GM12878 (cell line): ENCODE measurements around the gene KRT7. TPM values are rescaled to one million over a fixed set of nuclear protein-coding genes. Genes with fewer than 3 reads are reported as not detected.

Source experiments
- ATAC-seq: fragments of 200-7000 bp; cut with Tn5 transposase; 3 replicates; pipeline ENCODE4 v1.9.1; 2020; ENCODE audit warnings: mild to moderate bottlenecking, moderate library complexity
- BruUV-seq: library from RNA; stranded (reverse); fragments of 400-500 nt; replicated peaks from 2 replicates; lab custom pipeline; 2021; lab: Mats Ljungman, UMichigan
- CTCF ChIA-PET: fragments of 300-600 bp; sonication (Branson Sonifier 250); formaldehyde crosslinking; extraction: SDS; loops from one replicate; lab custom pipeline; 2021; ENCODE audit warnings: inconsistent platforms; lab: Yijun Ruan, JAX
- POLR2A ChIA-PET: fragments of 350-600 bp; formaldehyde crosslinking; extraction: SDS; loops from one replicate; lab custom pipeline; 2021; ENCODE audit warnings: inconsistent platforms; lab: Charles Lee
- RAD21 ChIA-PET: fragments of 300-600 bp; sonication (Branson Sonifier 250); formaldehyde crosslinking; loops from one replicate; lab custom pipeline; 2023; ENCODE audit warnings: antibody characterized with exemption; ENCODE audit not compliant: unreplicated experiment; lab: Charles Lee
- SMC1A ChIA-PET: fragments of 300-600 bp; sonication (Branson Sonifier 250); formaldehyde crosslinking; loops from one replicate; lab custom pipeline; 2023; ENCODE audit not compliant: unreplicated experiment, uncharacterized antibody; lab: Charles Lee
- DNase-seq: peaks from one replicate; pipeline ENCODE4 v3.0.0-alpha.2; 2011; ENCODE audit warnings: low read depth, low spot score
- FAIRE-seq: peaks from 3 replicates; lab custom pipeline; 2011; peaks lifted over from hg19 to GRCh38; lab: Jason Lieb, UNC
- H2AFZ ChIP-seq: 2 replicates; pipeline ENCODE4 v1.6.0; 2011; ENCODE audit warnings: low read depth, low read length, control low read depth; ENCODE audit not compliant: control insufficient read depth
- H3K27ac ChIP-seq: 2 replicates; pipeline ENCODE4 v1.5.1; 2011; ENCODE audit warnings: control low read depth; ENCODE audit not compliant: control insufficient read depth, insufficient read depth
- H3K27me3 ChIP-seq, 2 experiments: replicated peaks in 1 of 2; 2 replicates each; pipeline versions ENCODE4 v1.6.0 to v1.6.1; 2011; ENCODE audit warnings: low read length in 1 of 2; ENCODE audit not compliant: control insufficient read depth in 2 of 2, insufficient read depth in 2 of 2
- H3K36me3 ChIP-seq, 2 experiments: 2 replicates each; pipeline ENCODE4 v1.5.1; 2011; ENCODE audit warnings: low read length in 1 of 2; ENCODE audit not compliant: control insufficient read depth in 2 of 2, insufficient read depth in 2 of 2
- H3K4me1 ChIP-seq: 2 replicates; pipeline ENCODE4 v1.6.1; 2011; ENCODE audit warnings: mild to moderate bottlenecking, low read length, moderate library complexity, mixed read lengths; ENCODE audit not compliant: control insufficient read depth, insufficient read depth
- H3K4me2 ChIP-seq: 2 replicates; pipeline ENCODE4 v1.6.0; 2011; ENCODE audit warnings: control low read depth; ENCODE audit not compliant: control insufficient read depth, insufficient read depth
- H3K4me3 ChIP-seq: fragments of 200-600 bp; sonication (generic); 2 replicates; pipeline ENCODE4 v1.5.1; 2016
- H3K79me2 ChIP-seq: 2 replicates; pipeline ENCODE4 v1.6.0; 2011; ENCODE audit warnings: low read length; ENCODE audit not compliant: control insufficient read depth, insufficient read depth
- H3K9ac ChIP-seq: 2 replicates; pipeline ENCODE4 v1.8.0; 2011; ENCODE audit warnings: low read length, control low read depth, mixed read lengths; ENCODE audit not compliant: control insufficient read depth, insufficient read depth
- H3K9me3 ChIP-seq: replicated peaks from 3 replicates; pipeline ENCODE4 v1.5.1; 2011; ENCODE audit warnings: mild to moderate bottlenecking, low read length; ENCODE audit not compliant: control insufficient read depth, insufficient read depth
- H4K20me1 ChIP-seq: 2 replicates; pipeline ENCODE4 v1.6.0; 2011; ENCODE audit not compliant: control insufficient read depth, insufficient read depth
- ATF7 ChIP-seq: fragments of 450-650 bp; IDR thresholded peaks from 2 replicates; pipeline ENCODE4 v1.6.1; 2016; ENCODE audit warnings: low read depth, mild to moderate bottlenecking
- CEBPZ ChIP-seq: fragments of 150-350 bp; IDR thresholded peaks from 2 replicates; pipeline ENCODE4 v1.6.1; 2016; ENCODE audit warnings: low read depth, low read length
- CHD1 ChIP-seq: IDR thresholded peaks from 2 replicates; pipeline ENCODE4 v1.6.1; 2012; ENCODE audit warnings: low read depth, low read length, improper control_type of control experiment
- CREM ChIP-seq: IDR thresholded peaks from 2 replicates; pipeline ENCODE4 v1.6.1; 2014; ENCODE audit warnings: antibody characterized with exemption, low read depth
- CUX1 ChIP-seq: IDR thresholded peaks from 2 replicates; pipeline ENCODE4 v1.6.1; 2012; ENCODE audit warnings: improper control_type of control experiment, low read depth, low read length; ENCODE audit not compliant: insufficient replicate concordance
- E4F1 ChIP-seq: fragments of 450-650 bp; IDR thresholded peaks from 2 replicates; pipeline ENCODE4 v1.6.1; 2018; ENCODE audit warnings: borderline replicate concordance, mild to moderate bottlenecking; ENCODE audit not compliant: partially characterized antibody
- GATAD2B ChIP-seq: fragments of 450-650 bp; conservative IDR thresholded peaks from 2 replicates; pipeline ENCODE4 v1.6.1; 2017; ENCODE audit warnings: low read depth, mild to moderate bottlenecking, moderate library complexity
- JUNB ChIP-seq: IDR thresholded peaks from 2 replicates; pipeline ENCODE4 v1.6.1; 2016; ENCODE audit warnings: antibody characterized with exemption, mild to moderate bottlenecking
- PML ChIP-seq: IDR thresholded peaks from 2 replicates; pipeline ENCODE4 v1.6.1; 2012; ENCODE audit warnings: low read length, inconsistent platforms
- SIN3A ChIP-seq: IDR thresholded peaks from 2 replicates; pipeline ENCODE4 v1.6.1; 2012; ENCODE audit warnings: low read depth, low read length, improper control_type of control experiment
- SUZ12 ChIP-seq: fragments of 200-600 bp; sonication (generic); IDR thresholded peaks from one replicate; pipeline ENCODE4 v1.6.1; 2018; ENCODE audit warnings: antibody characterized with exemption, mild to moderate bottlenecking; ENCODE audit not compliant: unreplicated experiment
- ZNF217 ChIP-seq: fragments of 450-650 bp; IDR thresholded peaks from 2 replicates; pipeline ENCODE4 v1.6.1; 2017; ENCODE audit warnings: antibody characterized with exemption, mild to moderate bottlenecking
- ZNF622 ChIP-seq: fragments of 450-650 bp; IDR thresholded peaks from 2 replicates; pipeline ENCODE4 v1.6.1; 2017; ENCODE audit warnings: mild to moderate bottlenecking, inconsistent platforms
- WGBS: methylation state at CpG from one replicate; pipeline ENCODE4 v1.1.6; 2016; ENCODE audit warnings: low lambda C conversion rate; ENCODE audit not compliant: insufficient replicate concordance, insufficient coverage; ENCODE audit errors: missing lambda C conversion rate; 5-methylcytosine and 5-hydroxymethylcytosine counted together
- in situ Hi-C: fragments of 300-500 bp; cut with MboI; formaldehyde crosslinking; loops from 9 replicates; pipeline ENCODE4 v1.14.3; 2018; ENCODE audit warnings: mixed read lengths
- intact Hi-C: fragments of 100-400 bp; cut with micrococcal nuclease; formaldehyde crosslinking; loops from one replicate; pipeline ENCODE4 v1.14.2; 2022; ENCODE audit not compliant: unreplicated experiment
- polyA plus RNA-seq, 11 experiments: library from polyadenylated mRNA; depleted of rRNA in 4 of 11; unstranded in 6 of 11; stranded (reverse) in 5 of 11; fragments of >200 nt; fragmentation: Nextera tagmentation in 4 of 11; fragmentation: Illumina TruSeq in 1 of 11; extraction: Ambion mirVana in 4 of 11; extraction: Trizol in 1 of 11; gene quantifications; 1 replicate in 1 of 11; 2 replicates in 10 of 11; pipeline versions ENCODE4 v1.2.1 to v1.2.3, GENCODE V29; 2011 to 2016; ENCODE audit warnings: inconsistent platforms in 2 of 11, missing spikeins in 2 of 11, low read depth in 1 of 11
- total RNA-seq, 4 experiments: library from RNA; depleted of rRNA in 3 of 4; stranded (reverse); fragments of >200 nt in 3 of 4; fragmentation: Illumina TruSeq in 1 of 4; extraction: Trizol in 1 of 4; gene quantifications; 2 replicates each; pipeline versions ENCODE4 v1.2.1 to v1.2.3, GENCODE V29; 2013 to 2021

The KRT7 gene
- total and polyA plus RNA-seq, 10 of the 15 experiments (the other 5 are each of a cell fraction or from before 2014, with no cell fraction given) = 0.90 to 18.7 (median 4.8) TPM

GRCh38 chr12:52233462-52234207, 592 bp downstream of the KRT7 start:
- H3K79me2 ChIP-seq = no peaks in the 10 kb centered on the region
- CTCF ChIA-PET = interaction anchor here (0.9 kb wide), 1 partner anchor 11 kb away, joined by 3 read pairs; no protein-coding TSS in a partner anchor
- POLR2A ChIA-PET = no interaction called here
- 39% methylated on average over 35 of the region's 40 CpGs for WGBS
- RAD21 ChIA-PET = no interaction called here
- FAIRE-seq (no peak), DNase-seq (no peak), ATAC-seq (no peak)
- H3K9ac ChIP-seq = no peak overlapping the region
- H3K9me3 ChIP-seq = no peaks in the 10 kb centered on the region
- peaks cover 7 to 17% of the 10 kb centered on the region in 2 experiments; a peak in 3 of 4 replicates for H3K27me3 ChIP-seq
- intact Hi-C loops (no loop called here), in situ Hi-C loops (no loop called here)
- no TSS peak for BruUV-seq
- H4K20me1 ChIP-seq = no peaks in the 10 kb centered on the region
- no peak overlapping the region for H2AFZ ChIP-seq
- SMC1A ChIA-PET = no interaction called here
- H3K4me3 ChIP-seq = no peak overlapping the region
- H3K4me2 ChIP-seq = no peak overlapping the region
- no peaks in the 10 kb centered on the region for H3K36me3 ChIP-seq
- no peak overlapping the region for H3K27ac ChIP-seq
- H3K4me1 ChIP-seq = no peaks in the 10 kb centered on the region
- TF ChIP-seq CUX1 (no peak), CREM (no peak), SUZ12 (no peak), ZNF622 (no peak), PML (no peak), SIN3A (no peak), CEBPZ (no peak), CHD1 (no peak), E4F1 (no peak), ATF7 (no peak), JUNB (no peak), ZNF217 (no peak), GATAD2B (no peak)
